GM23338 (cell line): ENCODE results near the gene CPEB2. TPM values are rescaled to one million over a fixed set of nuclear protein-coding genes. Genes with fewer than 3 reads are reported as not detected.

ENCODE experiments used
- ATAC-seq: fragments of 200-7000 bp; cut with Tn5 transposase; 3 replicates; pipeline ENCODE4 v1.9.1; 2020
- DNase-seq: peaks from one replicate; pipeline ENCODE4 v3.0.0-alpha.2; 2015; ENCODE audit warnings: low spot score
- H2AFZ ChIP-seq: fragments of 200-600 bp; sonication (generic); 2 replicates; pipeline ENCODE4 v1.8.0; 2016; ENCODE audit warnings: antibody characterized with exemption, mild to moderate bottlenecking, moderate library complexity
- H3F3A ChIP-seq: fragments of 200-600 bp; sonication (generic); replicated peaks from 2 replicates; pipeline ENCODE4 v1.8.0; 2017; ENCODE audit warnings: antibody characterized with exemption, mixed run types, low read depth
- H3K27ac ChIP-seq: fragments of 200-600 bp; sonication (generic); 2 replicates; pipeline ENCODE4 v1.6.1; 2016; ENCODE audit warnings: low read depth
- H3K27me3 ChIP-seq: fragments of 200-600 bp; sonication (generic); 2 replicates; pipeline ENCODE4 v1.8.0; 2016; ENCODE audit warnings: mild to moderate bottlenecking, mixed run types, moderate library complexity; ENCODE audit not compliant: insufficient read depth
- H3K36me3 ChIP-seq: fragments of 200-600 bp; sonication (generic); 2 replicates; pipeline ENCODE4 v1.8.0; 2016; ENCODE audit warnings: mild to moderate bottlenecking; ENCODE audit not compliant: insufficient read depth
- H3K4me1 ChIP-seq: fragments of 200-600 bp; sonication (generic); 2 replicates; pipeline ENCODE4 v1.8.0; 2016; ENCODE audit warnings: mild to moderate bottlenecking, moderate library complexity; ENCODE audit not compliant: insufficient read depth
- H3K4me2 ChIP-seq: fragments of 200-600 bp; sonication (generic); 2 replicates; pipeline ENCODE4 v1.7.1; 2017; ENCODE audit warnings: mixed run types
- H3K4me3 ChIP-seq: fragments of 200-600 bp; sonication (generic); 2 replicates; pipeline ENCODE4 v1.6.1; 2016; ENCODE audit warnings: mixed run types
- H3K79me2 ChIP-seq: fragments of 200-600 bp; sonication (generic); replicated peaks from 2 replicates; pipeline ENCODE4 v1.8.0; 2017; ENCODE audit warnings: mild to moderate bottlenecking; ENCODE audit not compliant: insufficient read depth
- H3K9me2 ChIP-seq: fragments of 200-600 bp; sonication (generic); 2 replicates; pipeline ENCODE4 v1.8.0; 2017; ENCODE audit not compliant: insufficient read depth
- H4K20me1 ChIP-seq: fragments of 200-600 bp; sonication (generic); replicated peaks from 2 replicates; pipeline ENCODE4 v1.8.0; 2017; ENCODE audit warnings: mild to moderate bottlenecking; ENCODE audit not compliant: insufficient read depth
- H3K27ac Mint-ChIP-seq: 2 replicates; pipeline ENCODE4 v1.8.0; 2020; ENCODE audit warnings: inconsistent platforms, mild to moderate bottlenecking, moderate library complexity, mixed read lengths
- H3K27me3 Mint-ChIP-seq: 3 replicates; pipeline ENCODE4 v1.8.0; 2022; ENCODE audit warnings: low read depth, mild to moderate bottlenecking, moderate library complexity, mixed read lengths, inconsistent platforms; ENCODE audit not compliant: insufficient read depth, poor library complexity
- H3K36me3 Mint-ChIP-seq: 3 replicates; pipeline ENCODE4 v1.8.0; 2021; ENCODE audit warnings: low read depth, mild to moderate bottlenecking, inconsistent platforms, moderate library complexity, mixed read lengths
- H3K4me1 Mint-ChIP-seq: 3 replicates; pipeline ENCODE4 v1.8.0; 2020; ENCODE audit warnings: mild to moderate bottlenecking, inconsistent platforms, mixed read lengths
- H3K4me3 Mint-ChIP-seq: 3 replicates; pipeline ENCODE4 v1.8.0; 2021; ENCODE audit warnings: moderate library complexity, mild to moderate bottlenecking, inconsistent platforms, mixed read lengths
- H3K9me3 Mint-ChIP-seq: 3 replicates; pipeline ENCODE4 v1.8.0; 2020; ENCODE audit warnings: moderate library complexity, mild to moderate bottlenecking, inconsistent platforms, mixed read lengths
- JUNB ChIP-seq: IDR thresholded peaks from one replicate; pipeline ENCODE4 v1.6.1; 2016; ENCODE audit warnings: antibody characterized with exemption; ENCODE audit not compliant: unreplicated experiment
- NANOG ChIP-seq: IDR thresholded peaks from 2 replicates; pipeline ENCODE4 v1.6.1; 2016; ENCODE audit warnings: antibody characterized with exemption, borderline replicate concordance
- STAT1 ChIP-seq: IDR thresholded peaks from one replicate; pipeline ENCODE4 v1.6.1; 2016; ENCODE audit warnings: antibody characterized with exemption; ENCODE audit not compliant: unreplicated experiment
- ZNF114 ChIP-seq: fragments of 250-450 bp; sonication (Bioruptor Pico); IDR thresholded peaks from 2 replicates; pipeline ENCODE4 v1.5.0; 2020; ENCODE audit warnings: mild to moderate bottlenecking, moderate library complexity
- polyA plus RNA-seq: library from polyadenylated mRNA; unstranded; fragments of >200 nt; fragmentation: Nextera tagmentation; extraction: Ambion mirVana; gene quantifications from 2 replicates; pipeline ENCODE4 v1.2.1, GENCODE V29; 2016
- total RNA-seq: library from RNA; depleted of rRNA; stranded (reverse); fragments of >200 nt; shearing (Covaris generic); gene quantifications from 2 replicates; pipeline ENCODE4 v1.2.3, GENCODE V29; 2014
- TF ChIP-seq, protein P1 (sequence below): IDR thresholded peaks from one replicate; pipeline ENCODE4 v1.6.1; 2018; ENCODE audit warnings: antibody characterized with exemption; ENCODE audit not compliant: unreplicated experiment
- TF ChIP-seq, protein P2 (sequence below): fragments of 250-450 bp; sonication (Bioruptor Pico); IDR thresholded peaks from 2 replicates; pipeline ENCODE4 v1.5.0; 2020; ENCODE audit warnings: mild to moderate bottlenecking, moderate library complexity
- TF ChIP-seq, protein P3 (sequence below): IDR thresholded peaks from 2 replicates; pipeline ENCODE4 v1.6.1; 2016; ENCODE audit warnings: antibody characterized with exemption

CPEB2 gene
- total and polyA plus RNA-seq, 2 experiments from 2014 or later: 0.66 to 2.4 TPM

DNA sequence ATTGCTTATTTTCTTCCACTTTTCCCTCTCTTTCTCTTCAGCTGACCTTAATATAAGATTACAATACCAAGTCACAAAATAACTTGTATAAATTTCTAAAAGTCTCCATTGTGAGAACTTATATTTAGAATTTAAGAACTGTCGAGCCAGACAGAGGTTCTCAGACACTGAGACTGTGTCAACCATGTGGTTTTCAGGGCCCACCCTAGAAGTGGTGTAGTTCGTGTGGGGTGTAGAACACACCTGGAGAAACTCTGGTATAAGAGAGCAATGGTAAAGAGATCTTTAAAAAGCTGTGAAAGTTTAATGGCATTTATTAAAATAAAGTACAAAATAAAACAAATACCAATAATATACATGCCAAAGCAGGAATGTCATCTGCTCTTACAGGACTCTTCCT, 19.7 kb downstream of the CPEB2 start:
- H3K36me3 Mint-ChIP-seq: no peaks in the 10 kb centered on the region
- Histone ChIP-seq H3K4me3 (no peak overlapping the region), H3K36me3 (no peaks in the 10 kb centered on the region), H4K20me1 (no peaks in the 10 kb centered on the region), H3K9me2 (no peaks in the 10 kb centered on the region), H3K27ac (no peak overlapping the region), H3K79me2 (no peaks in the 10 kb centered on the region), H3K27me3 (no peaks in the 10 kb centered on the region), H3K4me1 (no peaks in the 10 kb centered on the region), H3K4me2 (no peak overlapping the region), H2AFZ (no peak overlapping the region), H3F3A (no peaks in the 10 kb centered on the region)
- H3K4me3 Mint-ChIP-seq: no peak overlapping the region
- no peak overlapping the region for H3K27ac Mint-ChIP-seq
- no peaks in the 10 kb centered on the region for H3K27me3 Mint-ChIP-seq
- DNase-seq (no peak), ATAC-seq (no peak)
- TF ChIP-seq, protein P1, sequence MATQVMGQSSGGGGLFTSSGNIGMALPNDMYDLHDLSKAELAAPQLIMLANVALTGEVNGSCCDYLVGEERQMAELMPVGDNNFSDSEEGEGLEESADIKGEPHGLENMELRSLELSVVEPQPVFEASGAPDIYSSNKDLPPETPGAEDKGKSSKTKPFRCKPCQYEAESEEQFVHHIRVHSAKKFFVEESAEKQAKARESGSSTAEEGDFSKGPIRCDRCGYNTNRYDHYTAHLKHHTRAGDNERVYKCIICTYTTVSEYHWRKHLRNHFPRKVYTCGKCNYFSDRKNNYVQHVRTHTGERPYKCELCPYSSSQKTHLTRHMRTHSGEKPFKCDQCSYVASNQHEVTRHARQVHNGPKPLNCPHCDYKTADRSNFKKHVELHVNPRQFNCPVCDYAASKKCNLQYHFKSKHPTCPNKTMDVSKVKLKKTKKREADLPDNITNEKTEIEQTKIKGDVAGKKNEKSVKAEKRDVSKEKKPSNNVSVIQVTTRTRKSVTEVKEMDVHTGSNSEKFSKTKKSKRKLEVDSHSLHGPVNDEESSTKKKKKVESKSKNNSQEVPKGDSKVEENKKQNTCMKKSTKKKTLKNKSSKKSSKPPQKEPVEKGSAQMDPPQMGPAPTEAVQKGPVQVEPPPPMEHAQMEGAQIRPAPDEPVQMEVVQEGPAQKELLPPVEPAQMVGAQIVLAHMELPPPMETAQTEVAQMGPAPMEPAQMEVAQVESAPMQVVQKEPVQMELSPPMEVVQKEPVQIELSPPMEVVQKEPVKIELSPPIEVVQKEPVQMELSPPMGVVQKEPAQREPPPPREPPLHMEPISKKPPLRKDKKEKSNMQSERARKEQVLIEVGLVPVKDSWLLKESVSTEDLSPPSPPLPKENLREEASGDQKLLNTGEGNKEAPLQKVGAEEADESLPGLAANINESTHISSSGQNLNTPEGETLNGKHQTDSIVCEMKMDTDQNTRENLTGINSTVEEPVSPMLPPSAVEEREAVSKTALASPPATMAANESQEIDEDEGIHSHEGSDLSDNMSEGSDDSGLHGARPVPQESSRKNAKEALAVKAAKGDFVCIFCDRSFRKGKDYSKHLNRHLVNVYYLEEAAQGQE: no peak
- TF ChIP-seq JUNB: no peak
- TF ChIP-seq, protein P2, sequence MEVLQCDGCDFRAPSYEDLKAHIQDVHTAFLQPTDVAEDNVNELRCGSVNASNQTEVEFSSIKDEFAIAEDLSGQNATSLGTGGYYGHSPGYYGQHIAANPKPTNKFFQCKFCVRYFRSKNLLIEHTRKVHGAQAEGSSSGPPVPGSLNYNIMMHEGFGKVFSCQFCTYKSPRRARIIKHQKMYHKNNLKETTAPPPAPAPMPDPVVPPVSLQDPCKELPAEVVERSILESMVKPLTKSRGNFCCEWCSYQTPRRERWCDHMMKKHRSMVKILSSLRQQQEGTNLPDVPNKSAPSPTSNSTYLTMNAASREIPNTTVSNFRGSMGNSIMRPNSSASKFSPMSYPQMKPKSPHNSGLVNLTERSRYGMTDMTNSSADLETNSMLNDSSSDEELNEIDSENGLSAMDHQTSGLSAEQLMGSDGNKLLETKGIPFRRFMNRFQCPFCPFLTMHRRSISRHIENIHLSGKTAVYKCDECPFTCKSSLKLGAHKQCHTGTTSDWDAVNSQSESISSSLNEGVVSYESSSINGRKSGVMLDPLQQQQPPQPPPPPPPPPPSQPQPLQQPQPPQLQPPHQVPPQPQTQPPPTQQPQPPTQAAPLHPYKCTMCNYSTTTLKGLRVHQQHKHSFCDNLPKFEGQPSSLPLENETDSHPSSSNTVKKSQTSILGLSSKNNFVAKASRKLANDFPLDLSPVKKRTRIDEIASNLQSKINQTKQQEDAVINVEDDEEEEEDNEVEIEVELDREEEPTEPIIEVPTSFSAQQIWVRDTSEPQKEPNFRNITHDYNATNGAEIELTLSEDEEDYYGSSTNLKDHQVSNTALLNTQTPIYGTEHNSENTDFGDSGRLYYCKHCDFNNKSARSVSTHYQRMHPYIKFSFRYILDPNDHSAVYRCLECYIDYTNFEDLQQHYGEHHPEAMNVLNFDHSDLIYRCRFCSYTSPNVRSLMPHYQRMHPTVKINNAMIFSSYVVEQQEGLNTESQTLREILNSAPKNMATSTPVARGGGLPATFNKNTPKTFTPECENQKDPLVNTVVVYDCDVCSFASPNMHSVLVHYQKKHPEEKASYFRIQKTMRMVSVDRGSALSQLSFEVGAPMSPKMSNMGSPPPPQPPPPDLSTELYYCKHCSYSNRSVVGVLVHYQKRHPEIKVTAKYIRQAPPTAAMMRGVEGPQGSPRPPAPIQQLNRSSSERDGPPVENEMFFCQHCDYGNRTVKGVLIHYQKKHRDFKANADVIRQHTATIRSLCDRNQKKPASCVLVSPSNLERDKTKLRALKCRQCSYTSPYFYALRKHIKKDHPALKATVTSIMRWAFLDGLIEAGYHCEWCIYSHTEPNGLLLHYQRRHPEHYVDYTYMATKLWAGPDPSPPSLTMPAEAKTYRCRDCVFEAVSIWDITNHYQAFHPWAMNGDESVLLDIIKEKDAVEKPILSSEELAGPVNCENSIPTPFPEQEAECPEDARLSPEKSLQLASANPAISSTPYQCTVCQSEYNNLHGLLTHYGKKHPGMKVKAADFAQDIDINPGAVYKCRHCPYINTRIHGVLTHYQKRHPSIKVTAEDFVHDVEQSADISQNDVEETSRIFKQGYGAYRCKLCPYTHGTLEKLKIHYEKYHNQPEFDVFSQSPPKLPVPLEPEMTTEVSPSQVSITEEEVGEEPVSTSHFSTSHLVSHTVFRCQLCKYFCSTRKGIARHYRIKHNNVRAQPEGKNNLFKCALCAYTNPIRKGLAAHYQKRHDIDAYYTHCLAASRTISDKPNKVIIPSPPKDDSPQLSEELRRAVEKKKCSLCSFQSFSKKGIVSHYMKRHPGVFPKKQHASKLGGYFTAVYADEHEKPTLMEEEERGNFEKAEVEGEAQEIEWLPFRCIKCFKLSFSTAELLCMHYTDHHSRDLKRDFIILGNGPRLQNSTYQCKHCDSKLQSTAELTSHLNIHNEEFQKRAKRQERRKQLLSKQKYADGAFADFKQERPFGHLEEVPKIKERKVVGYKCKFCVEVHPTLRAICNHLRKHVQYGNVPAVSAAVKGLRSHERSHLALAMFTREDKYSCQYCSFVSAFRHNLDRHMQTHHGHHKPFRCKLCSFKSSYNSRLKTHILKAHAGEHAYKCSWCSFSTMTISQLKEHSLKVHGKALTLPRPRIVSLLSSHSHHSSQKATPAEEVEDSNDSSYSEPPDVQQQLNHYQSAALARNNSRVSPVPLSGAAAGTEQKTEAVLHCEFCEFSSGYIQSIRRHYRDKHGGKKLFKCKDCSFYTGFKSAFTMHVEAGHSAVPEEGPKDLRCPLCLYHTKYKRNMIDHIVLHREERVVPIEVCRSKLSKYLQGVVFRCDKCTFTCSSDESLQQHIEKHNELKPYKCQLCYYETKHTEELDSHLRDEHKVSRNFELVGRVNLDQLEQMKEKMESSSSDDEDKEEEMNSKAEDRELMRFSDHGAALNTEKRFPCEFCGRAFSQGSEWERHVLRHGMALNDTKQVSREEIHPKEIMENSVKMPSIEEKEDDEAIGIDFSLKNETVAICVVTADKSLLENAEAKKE (CRISPR knock-in tag): no peak
- TF ChIP-seq ZNF114 (CRISPR knock-in tag): no peak
- no peak for TF ChIP-seq NANOG
- TF ChIP-seq, protein P3, sequence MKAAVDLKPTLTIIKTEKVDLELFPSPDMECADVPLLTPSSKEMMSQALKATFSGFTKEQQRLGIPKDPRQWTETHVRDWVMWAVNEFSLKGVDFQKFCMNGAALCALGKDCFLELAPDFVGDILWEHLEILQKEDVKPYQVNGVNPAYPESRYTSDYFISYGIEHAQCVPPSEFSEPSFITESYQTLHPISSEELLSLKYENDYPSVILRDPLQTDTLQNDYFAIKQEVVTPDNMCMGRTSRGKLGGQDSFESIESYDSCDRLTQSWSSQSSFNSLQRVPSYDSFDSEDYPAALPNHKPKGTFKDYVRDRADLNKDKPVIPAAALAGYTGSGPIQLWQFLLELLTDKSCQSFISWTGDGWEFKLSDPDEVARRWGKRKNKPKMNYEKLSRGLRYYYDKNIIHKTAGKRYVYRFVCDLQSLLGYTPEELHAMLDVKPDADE: no peak
- no peak for TF ChIP-seq STAT1
- H3K9me3 Mint-ChIP-seq: no peaks in the 10 kb centered on the region
- H3K4me1 Mint-ChIP-seq: peaks cover 4% of the 10 kb centered on the region; the same call in 2 of the 3 replicates
